ENCODE results near the gene ADCY2.

DNA sequence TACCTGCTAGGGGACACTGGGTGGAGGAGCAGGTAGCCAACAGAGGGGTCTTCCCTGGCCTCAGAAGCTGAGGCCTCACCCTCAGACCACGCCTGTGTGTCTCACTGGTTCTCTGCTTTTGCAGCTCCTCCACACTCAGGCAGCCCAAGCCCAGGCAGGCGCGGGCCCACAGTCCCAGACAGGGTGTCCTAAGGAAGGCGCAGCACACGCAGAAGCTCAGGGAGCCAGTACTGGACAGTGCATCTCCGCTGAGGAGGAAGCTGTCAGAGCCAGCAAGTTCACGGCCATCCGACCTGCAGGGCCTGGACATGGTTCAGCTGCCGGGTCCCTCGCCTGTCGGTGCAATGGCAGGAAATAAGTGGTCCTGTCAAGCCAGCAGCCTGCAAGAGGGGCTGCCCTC is 429.7 kb downstream of the ADCY2 start:
- TF ChIP-seq, protein P1, sequence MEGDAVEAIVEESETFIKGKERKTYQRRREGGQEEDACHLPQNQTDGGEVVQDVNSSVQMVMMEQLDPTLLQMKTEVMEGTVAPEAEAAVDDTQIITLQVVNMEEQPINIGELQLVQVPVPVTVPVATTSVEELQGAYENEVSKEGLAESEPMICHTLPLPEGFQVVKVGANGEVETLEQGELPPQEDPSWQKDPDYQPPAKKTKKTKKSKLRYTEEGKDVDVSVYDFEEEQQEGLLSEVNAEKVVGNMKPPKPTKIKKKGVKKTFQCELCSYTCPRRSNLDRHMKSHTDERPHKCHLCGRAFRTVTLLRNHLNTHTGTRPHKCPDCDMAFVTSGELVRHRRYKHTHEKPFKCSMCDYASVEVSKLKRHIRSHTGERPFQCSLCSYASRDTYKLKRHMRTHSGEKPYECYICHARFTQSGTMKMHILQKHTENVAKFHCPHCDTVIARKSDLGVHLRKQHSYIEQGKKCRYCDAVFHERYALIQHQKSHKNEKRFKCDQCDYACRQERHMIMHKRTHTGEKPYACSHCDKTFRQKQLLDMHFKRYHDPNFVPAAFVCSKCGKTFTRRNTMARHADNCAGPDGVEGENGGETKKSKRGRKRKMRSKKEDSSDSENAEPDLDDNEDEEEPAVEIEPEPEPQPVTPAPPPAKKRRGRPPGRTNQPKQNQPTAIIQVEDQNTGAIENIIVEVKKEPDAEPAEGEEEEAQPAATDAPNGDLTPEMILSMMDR (IDR thresholded peaks at IDR 0.05): no peak
- TF ChIP-seq EP300 (IDR thresholded peaks at IDR 0.05) (no peak), POLR2A (IDR thresholded peaks at IDR 0.05) (no peak)

All from stomach (tissue), 4 donors.